ENCODE results near the gene BTD. TPM values are rescaled to one million over a fixed set of nuclear protein-coding genes. Genes with fewer than 3 reads are reported as not detected.

Gene BTD
- total and polyA plus RNA-seq, 10 of the 15 experiments (the other 5 are each of a cell fraction or from before 2014, with no cell fraction given), result 3.4 to 10.3 (median 5.0) TPM

GRCh38 chr3:15610082-15610759 lies 8.7 kb downstream of the BTD start (continued):
- no peak for TF ChIP-seq BCL3 (IDR thresholded peaks at IDR 0.05; ENCODE audit: borderline replicate concordance, insufficient read depth, low read depth, low read length, poor library complexity, severe bottlenecking)
- no peak for TF ChIP-seq NFYA (IDR thresholded peaks at IDR 0.05; ENCODE audit: borderline replicate concordance, low read depth, low read length)
- no peak for TF ChIP-seq NR2C2 (IDR thresholded peaks at IDR 0.05; ENCODE audit: borderline replicate concordance, control insufficient read depth, insufficient read length, low read depth)

GRCh38 chr3:15611018-15611417 lies 9.5 kb downstream of the BTD start:
- POLR2A ChIA-PET, result interaction anchor here (0.7 kb wide), 4 partner anchors 50 to 540 kb away, joined by 3 to 4 read pairs (median 4); no protein-coding TSS in a partner anchor
- H3K79me2 ChIP-seq (ENCODE audit: control insufficient read depth, insufficient read depth, low read length), result no peaks in the 10 kb centered on the region
- no peaks in the 10 kb centered on the region for H3K9me3 ChIP-seq (replicated peaks; ENCODE audit: control insufficient read depth, insufficient read depth, low read length)
- H3K27ac ChIP-seq (ENCODE audit: control insufficient read depth, insufficient read depth), result no peak overlapping the region
- RAD21 ChIA-PET (ENCODE audit: unreplicated experiment), result no interaction called here
- intact Hi-C loops (cut with micrococcal nuclease; ENCODE audit: unreplicated experiment), result no loop called here
- H3K9ac ChIP-seq (ENCODE audit: control insufficient read depth, insufficient read depth, low read length), result no peak overlapping the region
- H2AFZ ChIP-seq (ENCODE audit: control insufficient read depth, low read depth, low read length), result no peak overlapping the region
- BruUV-seq (replicated peaks), result no TSS peak
- no peak overlapping the region for H3K4me3 ChIP-seq
- TF ChIP-seq RAD21 (IDR thresholded peaks at IDR 0.05; ENCODE audit: insufficient read depth, low read depth, low read length) (no peak), EED (IDR thresholded peaks at IDR 0.05; ENCODE audit: low read depth) (no peak), TCF12 (IDR thresholded peaks at IDR 0.05; ENCODE audit: low read depth, low read length) (no peak)
- no peaks in the 10 kb centered on the region for H3K4me1 ChIP-seq (ENCODE audit: control insufficient read depth, insufficient read depth, low read length)
- ATAC-seq (no peak), DNase-seq (ENCODE audit: low read depth, low spot score) (no peak), FAIRE-seq (no peak)
- SMC1A ChIA-PET (ENCODE audit: uncharacterized antibody, unreplicated experiment), result interaction anchor here (1.0 to 2.0 kb wide), 2 partner anchors 201 to 324 kb away, joined by 3 to 8 read pairs; no protein-coding TSS in a partner anchor
- H3K36me3 ChIP-seq (ENCODE audit: control insufficient read depth in 2 of 2, insufficient read depth in 2 of 2, low read length in 1 of 2), result no peaks in the 10 kb centered on the region
- H3K27me3 ChIP-seq (replicated peaks in 1 of 2; ENCODE audit: control insufficient read depth in 2 of 2, insufficient read depth in 2 of 2, low read length in 1 of 2), result no peaks in the 10 kb centered on the region
- H3K4me2 ChIP-seq (ENCODE audit: control insufficient read depth, insufficient read depth), result no peak overlapping the region
- CTCF ChIA-PET, result interaction anchor here (1.2 kb wide), 1 partner anchor 307 kb away, joined by 3 read pairs; no protein-coding TSS in a partner anchor
- WGBS (ENCODE audit: insufficient coverage, insufficient replicate concordance, low lambda C conversion rate, missing lambda C conversion rate), result 93% methylated on average over 3 of the region's 3 CpGs
- in situ Hi-C loops (cut with MboI), result no loop called here
- H4K20me1 ChIP-seq (ENCODE audit: control insufficient read depth, insufficient read depth), result no peaks in the 10 kb centered on the region
